Measurements from ENCODE around the gene VCAN.

- TF ChIP-seq POLR2A (IDR thresholded peaks at IDR 0.05) (no peak), CTCF (IDR thresholded peaks at IDR 0.05) (no peak)
These were observed 36.6 kb upstream of the VCAN start for GRCh38 chr5:83434946-83435345.
